ENCODE measurements around the gene NEDD4L. TPM values are rescaled to one million over a fixed set of nuclear protein-coding genes. Genes with fewer than 3 reads are reported as not detected.

NEDD4L gene
- total and polyA plus RNA-seq, 9 donors, result 24.8 to 43.1 (median 34.0) TPM

DNA sequence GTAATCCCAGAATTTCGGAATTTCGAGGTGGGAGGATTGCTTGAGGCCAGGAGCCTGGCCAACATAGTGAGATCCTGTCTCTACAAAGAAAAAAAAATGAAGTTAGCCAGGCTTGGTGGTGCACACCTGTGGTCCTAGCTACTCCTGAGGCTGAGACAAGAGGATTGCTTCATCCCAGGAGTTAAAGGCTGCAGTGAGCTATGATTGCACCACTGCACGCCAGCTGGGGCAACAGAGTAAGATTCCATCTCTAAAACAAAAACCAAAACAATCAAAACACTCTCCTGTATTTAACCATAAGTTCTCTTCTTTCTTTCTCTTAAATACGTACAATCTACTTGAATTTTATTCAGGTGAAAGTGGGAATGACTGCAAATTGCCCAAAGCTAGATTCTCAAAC lies 33.8 kb upstream of the NEDD4L start:
- Histone ChIP-seq H3K27me3 (ENCODE audit: control insufficient read depth, insufficient read depth, low read length) (no peaks in the 10 kb centered on the region), H3K27ac (ENCODE audit: low read length) (no peak overlapping the region), H3K36me3 (ENCODE audit: control insufficient read depth, insufficient read depth, low read length) (no peaks in the 10 kb centered on the region), H3K9me3 (replicated peaks; ENCODE audit: control insufficient read depth, low read depth, low read length) (no peaks in the 10 kb centered on the region), H3K4me1 (ENCODE audit: control insufficient read depth, insufficient read depth, low read length) (no peaks in the 10 kb centered on the region), H3K4me3 (ENCODE audit: low read length) (no peak overlapping the region)
- WGBS (ENCODE audit: insufficient coverage), result no CpG with 5 or more reads among the region's 4 CpGs
- DNase-seq, result no peak

DNA sequence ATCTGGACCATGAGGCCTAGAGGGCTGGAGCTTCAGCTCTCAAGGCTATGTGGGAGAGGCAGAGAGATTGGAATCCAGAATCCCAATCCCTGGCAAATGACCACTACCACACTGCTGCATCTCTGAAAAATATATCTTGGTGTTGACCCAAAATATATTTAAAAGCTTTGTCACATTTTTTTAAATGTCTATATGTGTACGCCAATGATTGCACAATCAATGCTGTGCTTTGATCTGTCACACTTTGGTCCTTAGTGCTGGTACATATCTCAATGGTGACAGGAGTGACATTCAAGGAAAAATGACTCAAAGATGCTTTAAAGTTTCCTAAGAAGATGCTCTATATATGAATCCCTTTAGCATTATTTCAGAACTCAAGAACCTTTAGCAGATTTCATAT lies 31.7 kb upstream of the NEDD4L start:
- Histone ChIP-seq H3K4me1 (ENCODE audit: control insufficient read depth, insufficient read depth, low read length) (no peaks in the 10 kb centered on the region), H3K27me3 (ENCODE audit: control insufficient read depth, insufficient read depth, low read length) (no peaks in the 10 kb centered on the region), H3K27ac (ENCODE audit: low read length) (no peak overlapping the region), H3K4me3 (ENCODE audit: low read length) (no peak overlapping the region), H3K36me3 (ENCODE audit: control insufficient read depth, insufficient read depth, low read length) (no peaks in the 10 kb centered on the region), H3K9me3 (replicated peaks; ENCODE audit: control insufficient read depth, low read depth, low read length) (peaks cover 3% of the 10 kb centered on the region)
- WGBS (ENCODE audit: insufficient coverage), result no CpG with 5 or more reads among the region's 1 CpG
- DNase-seq, result no peak

DNA sequence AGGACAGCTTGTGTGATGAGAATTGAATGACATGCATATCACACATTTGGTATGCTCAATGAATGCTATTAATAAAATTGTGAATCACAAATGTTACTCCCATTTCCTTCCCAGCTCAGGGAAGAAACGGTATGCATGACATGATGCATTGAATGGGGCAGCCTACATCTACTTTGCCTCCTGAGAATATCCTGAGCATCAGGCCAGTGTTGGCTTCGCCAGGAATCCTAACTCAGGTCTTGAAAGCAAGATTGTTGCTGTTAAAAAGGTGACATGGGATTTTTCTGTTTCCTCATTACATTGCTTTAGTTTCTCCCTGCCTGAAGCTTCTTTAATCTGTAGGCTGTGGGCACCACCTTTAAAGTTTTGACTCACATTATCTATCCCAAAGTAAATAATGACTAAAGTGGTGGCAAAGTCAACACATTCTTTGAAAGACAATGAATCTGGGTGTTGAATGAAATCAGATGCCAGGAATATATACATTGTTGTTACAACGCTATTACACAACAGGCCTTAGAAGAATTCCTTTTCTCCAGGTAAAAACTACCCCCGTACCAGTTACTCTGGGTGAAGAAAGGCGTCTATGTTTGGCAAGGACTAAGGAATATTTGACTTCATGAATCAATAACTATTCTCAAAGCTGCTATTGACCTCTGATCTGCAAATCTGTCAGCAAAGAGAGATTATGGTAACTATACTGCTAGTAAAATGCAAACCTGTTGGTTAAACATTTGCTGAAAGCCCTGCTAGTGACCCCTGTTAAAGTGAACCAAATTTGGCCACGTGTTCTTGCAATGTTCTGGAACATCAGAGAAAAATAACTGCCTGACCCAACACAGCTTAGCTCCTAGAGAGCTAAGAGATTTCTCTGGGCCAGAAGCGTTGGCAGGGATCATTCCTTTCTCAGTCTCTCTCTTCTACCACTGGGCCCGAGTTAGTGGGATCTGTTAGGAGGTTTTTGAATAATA lies 30.5 kb upstream of the NEDD4L start:
- H3K4me3 ChIP-seq (ENCODE audit: low read length), result no peak overlapping the region
- no peaks in the 10 kb centered on the region for H3K27me3 ChIP-seq (ENCODE audit: control insufficient read depth, insufficient read depth, low read length)
- no peaks in the 10 kb centered on the region for H3K4me1 ChIP-seq (ENCODE audit: control insufficient read depth, insufficient read depth, low read length)
- H3K36me3 ChIP-seq (ENCODE audit: control insufficient read depth, insufficient read depth, low read length), result no peaks in the 10 kb centered on the region
- no peak overlapping the region for H3K27ac ChIP-seq (ENCODE audit: low read length)
- DNase-seq, result no peak
- no CpG with 5 or more reads among the region's 8 CpGs for WGBS (ENCODE audit: insufficient coverage)
- H3K9me3 ChIP-seq (replicated peaks; ENCODE audit: control insufficient read depth, low read depth, low read length), result peaks cover 3% of the 10 kb centered on the region

DNA sequence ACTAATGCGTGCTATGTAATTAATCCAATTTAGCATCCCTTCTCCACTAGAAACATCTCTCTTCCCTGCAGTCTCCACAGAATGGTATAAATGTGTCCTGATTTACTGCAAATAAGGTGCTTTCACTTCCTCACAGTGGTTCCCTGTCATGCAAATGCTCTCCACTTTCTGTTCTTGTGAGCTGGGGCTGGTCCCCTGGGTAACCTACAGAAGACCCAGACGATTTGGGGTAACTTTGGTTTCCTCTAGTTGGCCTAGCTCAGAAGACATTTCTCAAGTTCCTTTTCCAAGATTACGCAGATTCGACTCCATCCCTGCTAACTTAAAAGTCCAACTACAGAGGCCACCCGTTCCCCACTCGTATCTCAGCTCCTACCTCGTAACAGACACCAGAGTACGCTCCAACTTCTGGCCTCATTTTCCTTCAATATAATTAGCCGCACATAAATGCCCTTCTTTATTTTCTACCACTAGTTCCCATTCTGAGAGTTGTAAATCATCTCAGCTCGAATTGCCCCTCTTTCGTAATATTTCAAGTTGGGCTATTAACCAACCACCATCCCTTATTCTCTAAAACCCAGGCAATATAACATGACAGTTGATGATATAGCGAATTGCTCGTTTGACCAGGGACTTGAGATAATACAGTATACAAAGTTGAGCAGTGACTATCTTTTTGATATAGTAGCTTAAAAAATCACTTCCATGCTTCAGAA lies 28.8 kb upstream of the NEDD4L start:
- H3K27ac ChIP-seq (ENCODE audit: low read length), result no peak overlapping the region
- H3K4me3 ChIP-seq (ENCODE audit: low read length), result no peak overlapping the region
- H3K9me3 ChIP-seq (replicated peaks; ENCODE audit: control insufficient read depth, low read depth, low read length), result peaks cover 3% of the 10 kb centered on the region
- no peaks in the 10 kb centered on the region for H3K27me3 ChIP-seq (ENCODE audit: control insufficient read depth, insufficient read depth, low read length)
- H3K36me3 ChIP-seq (ENCODE audit: control insufficient read depth, insufficient read depth, low read length), result no peaks in the 10 kb centered on the region
- H3K4me1 ChIP-seq (ENCODE audit: control insufficient read depth, insufficient read depth, low read length), result no peaks in the 10 kb centered on the region
- 81% methylated on average over 8 of the region's 13 CpGs for WGBS (ENCODE audit: insufficient coverage)
- peak; percentile 22 for DNase-seq

DNA sequence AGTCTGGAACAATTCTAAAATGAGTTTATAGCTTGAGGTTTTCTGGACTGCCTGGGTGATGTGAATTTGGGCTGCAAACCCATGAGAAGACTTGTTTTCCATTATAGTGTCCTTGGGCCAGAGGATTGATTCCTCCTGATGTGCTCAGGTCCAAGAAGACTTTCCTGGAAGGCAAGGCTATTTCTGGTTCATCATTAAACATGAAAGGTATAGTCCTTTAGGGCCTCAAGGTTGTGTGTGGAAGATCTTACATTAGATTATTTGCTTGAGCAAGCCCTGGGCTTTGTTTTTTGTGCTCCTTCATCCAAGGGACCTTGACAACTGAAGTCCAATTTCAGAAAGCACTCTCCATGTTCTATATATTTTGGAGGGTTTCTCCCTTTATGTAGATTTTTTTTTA lies 26.8 kb upstream of the NEDD4L start:
- Histone ChIP-seq H3K36me3 (ENCODE audit: control insufficient read depth, insufficient read depth, low read length) (no peaks in the 10 kb centered on the region), H3K4me1 (ENCODE audit: control insufficient read depth, insufficient read depth, low read length) (no peaks in the 10 kb centered on the region), H3K27me3 (ENCODE audit: control insufficient read depth, insufficient read depth, low read length) (no peaks in the 10 kb centered on the region), H3K27ac (ENCODE audit: low read length) (no peak overlapping the region), H3K4me3 (ENCODE audit: low read length) (no peak overlapping the region), H3K9me3 (replicated peaks; ENCODE audit: control insufficient read depth, low read depth, low read length) (peaks cover 3% of the 10 kb centered on the region)
- no peak for DNase-seq

DNA sequence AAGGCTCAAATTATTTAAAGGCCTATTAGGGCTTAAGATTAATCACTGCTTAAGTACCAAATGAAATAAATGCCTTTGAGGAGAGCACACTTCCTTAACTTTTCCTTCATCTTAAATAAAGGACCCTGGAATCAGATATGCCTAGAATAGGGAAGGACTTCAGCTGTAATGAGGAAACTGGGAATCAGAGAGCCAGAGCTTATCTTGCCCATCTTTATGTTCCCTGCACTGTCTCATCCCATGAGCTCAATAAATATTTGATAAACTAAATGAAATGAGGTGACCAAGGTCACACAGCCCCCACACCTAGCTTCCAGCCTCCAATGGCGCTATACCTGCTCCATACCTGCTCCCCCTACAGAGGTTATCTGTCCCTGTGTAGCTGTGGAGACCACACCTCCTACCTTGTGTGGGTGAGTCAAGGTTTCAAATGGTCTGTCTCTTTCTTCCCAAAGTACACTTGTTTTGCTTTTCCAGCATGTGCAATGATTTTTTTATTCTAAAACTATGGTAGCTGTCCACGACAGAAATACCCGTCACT lies 23.4 kb upstream of the NEDD4L start:
- WGBS (ENCODE audit: insufficient coverage), result no CpG with 5 or more reads among the region's 3 CpGs
- H3K9me3 ChIP-seq (replicated peaks; ENCODE audit: control insufficient read depth, low read depth, low read length), result peaks cover 3% of the 10 kb centered on the region
- H3K27ac ChIP-seq (ENCODE audit: low read length), result no peak overlapping the region
- H3K27me3 ChIP-seq (ENCODE audit: control insufficient read depth, insufficient read depth, low read length), result no peaks in the 10 kb centered on the region
- no peak for DNase-seq
- H3K4me1 ChIP-seq (ENCODE audit: control insufficient read depth, insufficient read depth, low read length), result no peaks in the 10 kb centered on the region
- H3K36me3 ChIP-seq (ENCODE audit: control insufficient read depth, insufficient read depth, low read length), result no peaks in the 10 kb centered on the region
- no peak overlapping the region for H3K4me3 ChIP-seq (ENCODE audit: low read length)

DNA sequence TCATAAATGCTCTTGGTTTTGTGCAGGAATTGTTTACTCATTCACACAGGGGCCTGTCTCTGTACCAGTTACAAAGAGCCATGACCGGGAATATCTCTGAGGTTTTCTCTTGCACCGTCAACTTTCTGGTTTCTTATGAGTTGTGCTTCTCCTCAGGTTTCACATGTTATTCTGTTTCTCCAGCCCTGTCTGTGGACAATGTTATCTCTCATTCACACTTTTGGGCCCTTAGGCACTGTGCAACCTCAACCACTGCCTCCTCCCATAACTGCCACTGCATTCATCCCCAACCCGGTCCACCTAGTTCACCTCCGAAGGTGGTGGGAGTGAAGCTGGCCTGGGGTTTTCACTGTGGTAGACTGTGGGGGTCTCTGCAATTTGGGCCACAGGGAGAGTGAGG lies 22.5 kb upstream of the NEDD4L start:
- DNase-seq, result no peak
- WGBS (ENCODE audit: insufficient coverage), result 100% methylated on average over 3 of the region's 4 CpGs
- no peaks in the 10 kb centered on the region for H3K27me3 ChIP-seq (ENCODE audit: control insufficient read depth, insufficient read depth, low read length)
- no peaks in the 10 kb centered on the region for H3K36me3 ChIP-seq (ENCODE audit: control insufficient read depth, insufficient read depth, low read length)
- no peaks in the 10 kb centered on the region for H3K4me1 ChIP-seq (ENCODE audit: control insufficient read depth, insufficient read depth, low read length)
- peaks cover 3% of the 10 kb centered on the region for H3K9me3 ChIP-seq (replicated peaks; ENCODE audit: control insufficient read depth, low read depth, low read length)
- no peak overlapping the region for H3K27ac ChIP-seq (ENCODE audit: low read length)
- no peak overlapping the region for H3K4me3 ChIP-seq (ENCODE audit: low read length)

DNA sequence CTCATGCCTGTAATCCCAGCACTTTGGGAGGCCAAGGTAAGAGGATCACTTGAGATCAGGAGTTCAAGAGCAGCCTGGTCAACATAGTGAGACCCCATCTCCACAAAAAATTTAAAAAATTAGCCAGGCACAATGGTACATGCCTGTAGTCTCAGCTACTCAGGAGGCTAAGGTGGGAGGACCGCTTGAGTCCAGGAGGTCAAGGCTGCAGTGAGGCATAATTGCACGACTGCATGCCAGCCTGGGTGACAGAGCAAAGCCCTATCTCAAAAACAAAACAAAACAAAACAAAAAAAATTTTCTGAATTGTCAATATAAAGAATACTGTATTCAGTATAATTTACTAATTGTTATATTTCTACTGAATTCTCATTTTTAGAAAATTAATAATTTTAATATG lies 20.9 kb upstream of the NEDD4L start:
- no CpG with 5 or more reads among the region's 2 CpGs for WGBS (ENCODE audit: insufficient coverage)
- H3K36me3 ChIP-seq (ENCODE audit: control insufficient read depth, insufficient read depth, low read length), result no peaks in the 10 kb centered on the region
- H3K4me1 ChIP-seq (ENCODE audit: control insufficient read depth, insufficient read depth, low read length), result no peaks in the 10 kb centered on the region
- no peaks in the 10 kb centered on the region for H3K9me3 ChIP-seq (replicated peaks; ENCODE audit: control insufficient read depth, low read depth, low read length)
- H3K27ac ChIP-seq (ENCODE audit: low read length), result no peak overlapping the region
- no peak for DNase-seq
- no peaks in the 10 kb centered on the region for H3K27me3 ChIP-seq (ENCODE audit: control insufficient read depth, insufficient read depth, low read length)
- no peak overlapping the region for H3K4me3 ChIP-seq (ENCODE audit: low read length)

DNA sequence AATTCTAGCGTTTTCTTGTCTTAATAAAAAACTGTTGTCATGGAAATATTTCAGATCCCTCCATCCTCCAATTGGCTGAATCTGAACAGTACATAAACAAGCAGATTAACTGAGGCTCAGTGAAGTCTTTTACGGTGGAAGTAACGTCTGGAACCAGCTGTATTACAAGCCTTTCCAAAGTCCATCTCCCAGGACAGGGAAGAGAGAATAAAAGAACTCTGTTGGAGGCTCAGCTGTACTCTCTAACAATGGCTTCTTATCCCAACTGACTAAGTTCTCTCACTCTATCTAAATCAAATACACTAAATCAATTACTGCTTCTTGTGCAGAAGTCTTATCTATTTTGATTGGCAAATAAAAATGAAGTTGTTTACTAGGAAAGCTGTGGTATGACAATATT lies 19.9 kb upstream of the NEDD4L start:
- Histone ChIP-seq H3K27ac (ENCODE audit: low read length) (no peak overlapping the region), H3K4me1 (ENCODE audit: control insufficient read depth, insufficient read depth, low read length) (no peaks in the 10 kb centered on the region), H3K9me3 (replicated peaks; ENCODE audit: control insufficient read depth, low read depth, low read length) (no peaks in the 10 kb centered on the region), H3K4me3 (ENCODE audit: low read length) (no peak overlapping the region), H3K36me3 (ENCODE audit: control insufficient read depth, insufficient read depth, low read length) (no peaks in the 10 kb centered on the region), H3K27me3 (ENCODE audit: control insufficient read depth, insufficient read depth, low read length) (no peaks in the 10 kb centered on the region)
- peak; percentile 73 for DNase-seq
- WGBS (ENCODE audit: insufficient coverage), result no CpG with 5 or more reads among the region's 3 CpGs

DNA sequence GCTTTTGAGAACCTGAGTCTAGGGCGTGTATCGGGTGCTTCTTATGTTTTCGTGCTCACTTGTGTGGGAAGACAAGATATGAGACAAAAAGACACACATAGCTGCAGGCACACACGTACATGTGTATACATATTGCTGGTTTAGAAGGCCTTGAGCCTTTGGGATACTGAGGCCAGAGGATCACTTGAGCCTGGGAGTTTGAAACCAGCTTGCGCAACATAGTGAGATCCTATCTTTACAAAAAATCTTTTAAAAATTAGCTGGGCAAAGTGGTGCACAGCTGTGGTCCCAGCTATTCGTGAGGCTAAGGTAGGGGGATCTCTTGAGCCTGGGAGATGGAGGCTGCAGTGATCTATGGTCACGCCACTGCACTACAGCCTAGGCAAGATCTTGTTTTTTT lies 18.8 kb upstream of the NEDD4L start:
- Histone ChIP-seq H3K9me3 (replicated peaks; ENCODE audit: control insufficient read depth, low read depth, low read length) (no peaks in the 10 kb centered on the region), H3K27ac (ENCODE audit: low read length) (no peak overlapping the region), H3K4me1 (ENCODE audit: control insufficient read depth, insufficient read depth, low read length) (no peaks in the 10 kb centered on the region), H3K27me3 (ENCODE audit: control insufficient read depth, insufficient read depth, low read length) (no peaks in the 10 kb centered on the region), H3K36me3 (ENCODE audit: control insufficient read depth, insufficient read depth, low read length) (no peaks in the 10 kb centered on the region), H3K4me3 (ENCODE audit: low read length) (no peak overlapping the region)
- no peak for DNase-seq
- 96% methylated on average over 6 of the region's 7 CpGs for WGBS (ENCODE audit: insufficient coverage)
